Ammon's horn (tissue), 1 donor: ENCODE results near the gene GRK6.
A peak's percentile ranks its signal among the peaks of the same experiment; 100 is the strongest.

Experiments
- DNase-seq: peaks from one replicate; pipeline ENCODE4 v3.0.0-alpha.2; 2016; ENCODE audit warnings: low spot score

GRK6 gene

DNA sequence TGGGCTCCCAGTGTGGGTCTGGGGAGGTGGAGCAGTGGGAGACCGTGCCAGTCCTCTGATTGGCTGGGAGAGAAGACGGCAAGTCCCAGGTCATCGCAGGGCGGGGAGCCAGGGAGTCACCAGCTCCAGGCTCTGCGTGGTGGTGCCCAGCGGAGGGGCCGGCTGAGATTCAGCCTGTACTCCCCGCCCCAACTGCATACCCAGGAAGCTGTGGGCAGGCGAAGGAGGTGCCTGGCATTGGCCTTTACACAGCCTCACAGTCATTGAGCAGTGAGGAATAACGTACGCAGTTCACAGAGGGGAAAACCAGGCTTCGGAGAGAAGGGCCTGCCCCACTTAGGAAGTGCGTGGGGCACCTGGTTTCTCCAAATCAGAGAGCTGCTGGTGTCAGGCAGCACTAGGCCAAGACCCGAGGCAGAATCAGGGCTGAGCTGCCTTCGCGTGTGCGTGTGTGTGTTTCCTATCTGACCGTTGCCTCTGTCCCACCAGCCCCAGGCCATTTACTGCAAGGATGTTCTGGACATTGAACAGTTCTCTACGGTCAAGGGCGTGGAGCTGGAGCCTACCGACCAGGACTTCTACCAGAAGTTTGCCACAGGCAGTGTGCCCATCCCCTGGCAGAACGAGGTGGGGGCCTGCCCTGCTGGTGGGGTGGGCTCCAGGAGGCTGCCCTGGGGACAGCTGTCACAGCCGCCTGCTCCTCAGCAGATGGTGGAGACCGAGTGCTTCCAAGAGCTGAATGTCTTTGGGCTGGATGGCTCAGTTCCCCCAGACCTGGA is 13.9 kb downstream of the GRK6 start:
- DNase-seq: no peak

GRCh38 chr5:177440990-177441780 is 14.7 kb downstream of the GRK6 start:
- DNase-seq: no peak

- DNase-seq: no peak
Measured at GRCh38 chr5:177442066-177442826, 15.8 kb downstream of the GRK6 start.

GRCh38 chr5:177443144-177443983 is 16.9 kb downstream of the GRK6 start:
- DNase-seq: no peak

GRCh38 chr5:177444106-177445051 is 17.9 kb downstream of the GRK6 start:
- peak; percentile 58 for DNase-seq

- no peak for DNase-seq
Measured at GRCh38 chr5:177445052-177445916, 18.8 kb downstream of the GRK6 start.

DNA sequence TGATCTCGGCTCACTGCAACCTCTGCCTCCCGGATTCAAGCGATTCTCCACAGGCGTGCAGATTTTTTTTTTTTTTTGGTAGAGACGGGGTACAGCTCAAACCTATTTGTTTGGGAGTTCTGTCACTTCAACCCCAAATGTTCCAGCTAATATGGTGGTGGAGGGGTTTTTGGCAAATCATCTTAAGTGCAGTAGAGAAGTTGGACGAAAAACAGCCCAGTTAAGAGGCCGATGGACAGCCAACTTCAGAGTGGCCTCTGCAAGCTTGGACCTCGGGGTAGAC is 19.4 kb downstream of the GRK6 start:
- no peak for DNase-seq

DNA sequence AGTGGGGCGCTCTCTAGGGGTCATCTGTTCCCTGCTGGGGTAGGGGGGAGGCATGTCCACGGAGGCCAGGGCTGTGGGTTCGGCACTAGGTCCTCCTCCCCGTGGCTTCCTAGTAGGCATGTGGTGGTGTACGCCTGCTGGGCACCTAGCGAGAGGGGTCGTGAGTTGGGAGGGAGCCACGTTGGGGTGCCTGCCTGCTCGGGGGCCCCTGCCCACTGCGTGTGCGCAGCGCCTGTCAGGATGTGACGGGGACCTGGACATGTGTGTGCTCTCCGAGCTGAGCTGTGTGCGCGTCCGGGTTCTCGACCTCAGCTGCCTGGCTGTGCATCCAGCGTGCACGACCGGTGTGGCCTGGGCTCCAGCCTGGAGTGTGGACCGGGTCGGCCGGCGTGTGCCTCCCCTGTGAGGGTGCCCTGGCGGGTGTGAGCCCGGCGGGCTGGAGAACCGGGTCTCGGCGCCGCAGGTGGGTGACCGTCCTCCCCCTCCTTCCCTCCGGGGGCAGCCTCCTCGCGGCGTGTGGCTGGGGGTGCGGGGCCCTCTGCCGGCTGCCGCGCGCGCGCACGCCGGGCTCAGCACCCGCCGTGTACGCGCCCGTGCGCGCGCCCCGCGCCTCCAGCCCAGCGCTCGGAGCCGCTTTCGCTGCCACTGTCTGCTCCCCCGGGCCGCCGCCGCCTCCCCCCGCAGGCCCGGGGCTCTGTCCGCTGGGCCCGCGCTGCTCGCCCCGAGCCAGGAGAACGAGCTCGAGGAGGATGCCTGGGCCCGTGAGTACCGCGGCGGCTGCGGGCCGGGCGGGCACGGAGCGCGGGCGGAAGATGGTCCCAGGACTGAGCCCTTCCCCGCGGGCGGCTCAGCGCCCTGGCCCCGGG is 20.0 kb downstream of the GRK6 start, which contains the start of gene PRR7:
Gene PRR7, plus strand, starts transcription at position 615 of the 866 bp plus-strand sequence. CDS start 8,254 bp downstream, outside the sequence.
- DNase-seq: peak; percentile 78

- peak; percentile 83 for DNase-seq
Measured at GRCh38 chr5:177447066-177447610, 20.7 kb downstream of the GRK6 start.

DNA sequence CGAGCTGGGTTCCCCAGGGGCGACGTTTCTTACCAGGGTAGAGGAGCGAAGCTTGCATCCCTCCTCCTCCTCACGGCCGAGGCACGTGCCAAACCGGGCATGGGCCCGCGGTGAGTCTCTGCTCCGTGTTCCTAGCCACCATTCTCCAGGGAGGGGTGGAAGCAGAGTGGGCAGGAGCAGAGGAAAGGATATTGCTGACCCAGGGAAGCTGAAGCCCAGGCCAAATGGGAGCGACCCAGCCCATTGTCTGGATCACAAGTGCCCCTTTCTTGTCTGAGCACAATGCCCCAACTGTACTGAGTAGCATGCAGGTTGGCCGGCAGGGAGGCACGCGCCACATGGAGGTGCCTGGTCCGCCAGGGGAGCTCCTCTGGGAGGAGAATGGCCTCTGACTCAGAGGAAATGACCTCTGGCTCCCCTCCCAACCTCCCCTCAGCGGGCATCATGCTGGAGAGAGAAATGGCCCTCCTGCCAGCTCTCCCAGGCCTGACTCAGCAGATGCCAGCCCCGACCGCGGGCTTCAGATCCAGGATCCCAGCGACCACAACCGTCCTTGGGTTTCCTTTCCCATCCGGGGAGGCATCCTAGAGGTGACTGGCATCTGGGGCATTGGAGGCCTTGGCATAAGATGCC is 21.3 kb downstream of the GRK6 start:
- peak; percentile 92 for DNase-seq

GRCh38 chr5:177448244-177448950 is 21.9 kb downstream of the GRK6 start:
- DNase-seq: no peak

DNA sequence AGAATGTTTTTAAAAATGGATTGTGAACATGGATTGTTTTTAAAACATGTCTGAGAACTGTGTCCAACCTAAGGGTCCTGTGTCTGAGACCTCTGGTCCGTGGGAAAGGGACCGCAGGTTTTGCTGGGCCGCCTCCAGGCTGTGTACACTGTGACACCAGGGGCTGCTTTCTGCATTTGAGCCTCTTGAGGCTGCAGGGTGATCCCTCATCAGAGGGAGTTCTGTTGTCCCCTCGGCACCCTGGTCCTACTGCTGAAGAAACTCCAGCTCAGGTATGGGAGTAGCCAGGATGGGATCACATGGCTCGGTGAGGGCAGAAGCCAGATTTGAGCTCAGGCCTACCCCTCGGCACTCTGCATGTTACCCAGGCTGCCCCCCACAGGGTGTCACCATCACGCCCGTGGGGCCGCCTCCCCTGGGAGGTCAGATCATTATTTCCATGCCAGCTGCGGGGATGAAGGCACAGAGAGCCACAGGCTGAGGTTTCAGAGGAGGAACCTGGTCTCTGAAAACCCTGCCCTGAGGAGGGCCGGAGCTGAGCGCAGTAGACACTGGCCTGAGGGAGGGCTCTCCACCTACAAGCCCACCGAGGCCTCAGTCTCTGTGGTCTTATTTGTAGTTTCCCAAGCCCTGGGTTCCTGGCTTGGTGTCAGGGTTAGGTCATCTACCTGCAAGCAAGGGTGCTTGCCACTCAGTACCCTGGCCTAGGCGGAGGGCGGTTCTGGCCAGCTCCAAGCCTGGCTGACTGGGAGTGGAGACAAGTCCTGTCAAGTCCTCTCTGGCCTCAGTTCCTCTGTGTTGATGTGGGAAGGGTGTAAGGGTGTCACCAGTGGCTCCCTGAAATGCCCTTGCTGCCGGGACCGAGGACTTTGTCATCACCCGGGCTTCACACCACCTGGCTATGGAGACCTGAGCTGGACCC is 22.9 kb downstream of the GRK6 start:
- DNase-seq: no peak

DNA sequence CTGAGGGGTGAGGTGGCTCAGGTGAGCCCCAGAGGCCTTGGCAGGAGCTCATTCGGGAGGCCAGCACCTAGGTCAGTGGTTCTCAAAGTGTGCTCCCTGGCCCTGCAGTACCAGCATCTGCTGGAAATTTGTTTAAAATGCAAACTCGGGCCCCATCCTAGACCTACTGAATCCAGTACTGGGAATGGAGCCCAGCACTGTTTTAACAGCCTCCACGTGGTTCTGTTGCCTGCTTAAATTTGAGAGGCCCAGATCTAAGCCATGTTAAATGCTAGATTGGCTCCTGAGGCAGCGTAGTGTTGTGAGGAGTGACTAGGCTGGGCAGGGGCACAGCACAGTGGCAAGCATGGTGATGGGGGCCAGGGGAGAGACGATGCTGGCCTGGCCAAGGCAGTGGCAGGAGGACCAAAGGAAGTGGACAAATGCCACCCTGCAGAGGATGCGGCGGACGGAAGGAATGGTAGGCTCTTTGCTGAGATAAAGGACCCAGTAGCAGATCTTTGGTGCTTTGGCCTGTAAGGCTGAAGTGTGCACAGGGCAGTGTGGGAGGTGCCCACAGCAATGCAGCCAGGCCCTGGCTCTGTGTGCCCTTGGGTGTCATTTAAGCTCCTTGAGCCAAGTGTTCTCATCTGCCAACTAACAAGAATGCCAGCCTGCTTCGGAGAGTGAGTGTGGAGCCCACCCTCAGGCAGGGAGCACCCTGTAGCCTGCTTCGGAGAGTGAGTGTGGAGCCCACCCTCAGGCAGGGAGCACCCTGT is 24.4 kb downstream of the GRK6 start:
- DNase-seq: peak; percentile 71

GRCh38 chr5:177452688-177453638 is 26.5 kb downstream of the GRK6 start:
- DNase-seq: peak; percentile 82
